ENCODE data around the gene MED28.
A peak's percentile ranks its signal among the peaks of the same experiment; 100 is the strongest.
"Not testable (repeated sequence)": the region's sequence is repeated elsewhere in the genome, so short reads cannot be mapped to it uniquely, and the experiment has no call there.

The MED28 gene

GRCh38 chr4:17614416-17615299, at the start of gene MED28:
Gene MED28 (plus strand): TSS chr4:17614641. CDS start chr4:17614655, 14 bp downstream.
- DNase-seq (ENCODE audit: low spot score) = peak; percentile 95

GRCh38 chr4:17565846-17566245, 48.6 kb upstream of the MED28 start:
- DNase-seq (ENCODE audit: low spot score) = no peak

DNA sequence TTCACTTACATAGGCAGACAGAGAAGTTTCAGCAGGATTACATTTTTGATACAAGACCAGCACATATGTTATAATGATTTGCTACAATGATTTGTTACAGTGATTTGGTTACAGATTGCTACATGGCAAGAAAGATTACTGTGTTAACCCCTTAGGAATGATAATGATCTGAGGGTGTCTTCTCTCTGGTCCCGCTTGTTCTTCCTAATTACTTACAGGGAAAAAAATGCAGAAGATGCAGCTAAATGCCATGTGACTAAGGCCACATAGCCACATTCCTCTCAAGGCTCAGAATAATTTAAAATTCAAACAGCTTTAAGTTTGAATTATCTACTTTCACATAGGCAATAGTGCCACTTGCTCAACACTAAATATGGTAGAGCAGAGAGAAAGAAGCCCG, 47.2 kb upstream of the MED28 start:
- DNase-seq (ENCODE audit: low spot score) = no peak

GRCh38 chr4:17574206-17574605, 40.2 kb upstream of the MED28 start:
- DNase-seq (ENCODE audit: low spot score) = no peak

GRCh38 chr4:17575177-17575576, 39.3 kb upstream of the MED28 start:
- not testable (repeated sequence) for DNase-seq (ENCODE audit: low spot score)

DNA sequence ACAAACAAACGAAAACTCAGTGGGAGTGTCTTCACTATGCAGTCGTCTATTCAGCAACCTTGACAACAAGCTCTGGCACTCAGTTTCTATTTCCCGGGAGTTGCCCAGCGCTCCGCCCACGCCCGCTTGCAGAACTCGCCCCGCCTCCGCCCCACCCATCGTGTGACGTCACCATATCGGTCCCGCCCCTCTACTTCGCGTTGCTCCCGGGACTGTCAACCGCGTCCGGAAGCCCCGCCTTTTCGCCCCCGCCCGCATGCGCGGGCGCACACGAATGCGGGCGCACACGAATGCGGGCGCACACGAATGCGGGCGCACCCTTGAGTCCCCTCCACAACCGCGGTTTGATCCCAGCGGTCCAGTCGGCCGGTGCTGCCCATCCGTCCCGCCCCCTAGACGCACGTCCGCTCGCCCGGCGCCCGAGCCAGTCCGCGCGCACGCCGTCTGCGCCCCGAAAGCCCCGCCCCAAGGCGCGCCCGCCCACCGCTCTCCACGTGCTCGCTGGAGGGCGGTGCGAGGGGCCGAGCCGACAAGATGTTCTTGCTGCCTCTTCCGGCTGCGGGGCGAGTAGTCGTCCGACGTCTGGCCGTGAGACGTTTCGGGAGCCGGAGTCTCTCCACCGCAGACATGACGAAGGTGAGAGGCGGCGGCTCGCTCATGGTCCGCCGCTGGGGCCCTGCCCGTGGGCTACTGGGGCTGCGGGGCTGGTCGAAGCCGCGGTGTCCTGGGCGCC, 37.3 kb upstream of the MED28 start, which contains the start of gene LAP3:
LAP3 (plus strand) TSS at position 267 of the 733 bp plus-strand sequence; CDS start at position 535, 268 bp downstream.
- peak; percentile 97 for DNase-seq (ENCODE audit: low spot score)

- DNase-seq (ENCODE audit: low spot score) = peak; percentile 13
These were observed 36.6 kb upstream of the MED28 start for GRCh38 chr4:17577665-17578481.

DNA sequence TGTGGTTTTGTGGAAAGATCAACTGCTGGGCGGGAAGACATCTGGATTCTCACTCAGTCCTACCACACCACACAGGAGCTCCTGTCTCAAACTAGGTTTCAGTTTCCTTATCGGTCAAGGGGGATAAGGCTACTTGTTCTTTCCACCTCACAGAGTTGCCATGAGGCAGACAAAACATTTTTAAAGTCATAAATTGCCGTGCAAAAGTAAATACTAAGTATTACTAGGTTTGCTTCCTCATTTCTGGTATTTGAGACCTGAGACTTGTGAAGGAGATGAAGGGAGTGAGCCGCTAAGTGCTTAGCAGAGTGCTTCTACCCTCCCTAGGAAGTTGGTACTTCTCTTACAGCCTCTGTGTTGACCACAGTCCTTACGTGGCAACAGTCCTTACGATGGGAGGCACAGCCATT, 36.0 kb upstream of the MED28 start:
- no peak for DNase-seq (ENCODE audit: low spot score)

GRCh38 chr4:17580969-17581368, 33.5 kb upstream of the MED28 start:
- no peak for DNase-seq (ENCODE audit: low spot score)

GRCh38 chr4:17583276-17583675, 31.2 kb upstream of the MED28 start:
- DNase-seq (ENCODE audit: low spot score) = no peak

DNA sequence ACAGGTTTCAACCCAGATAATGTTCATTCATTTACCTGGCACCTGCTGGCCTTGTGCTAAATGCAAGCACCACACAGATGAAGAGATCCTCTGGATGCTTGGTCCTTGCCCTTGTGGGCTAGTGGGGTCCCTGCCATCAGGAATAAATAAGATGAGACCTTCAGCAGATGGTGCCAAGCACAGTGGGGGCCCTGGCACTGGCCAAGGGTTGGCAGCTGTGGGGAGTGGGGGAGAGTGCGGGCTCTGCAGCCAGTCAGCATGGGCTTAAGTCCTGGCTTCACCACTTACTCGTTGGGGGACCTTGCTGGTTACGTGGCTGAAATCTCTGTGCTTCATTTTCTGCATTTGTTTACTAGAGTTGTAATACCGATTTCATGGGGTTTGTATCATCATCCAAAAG, 30.5 kb upstream of the MED28 start:
- no peak for DNase-seq (ENCODE audit: low spot score)

GRCh38 chr4:17584521-17585213, 29.8 kb upstream of the MED28 start:
- DNase-seq (ENCODE audit: low spot score) = no peak

DNA sequence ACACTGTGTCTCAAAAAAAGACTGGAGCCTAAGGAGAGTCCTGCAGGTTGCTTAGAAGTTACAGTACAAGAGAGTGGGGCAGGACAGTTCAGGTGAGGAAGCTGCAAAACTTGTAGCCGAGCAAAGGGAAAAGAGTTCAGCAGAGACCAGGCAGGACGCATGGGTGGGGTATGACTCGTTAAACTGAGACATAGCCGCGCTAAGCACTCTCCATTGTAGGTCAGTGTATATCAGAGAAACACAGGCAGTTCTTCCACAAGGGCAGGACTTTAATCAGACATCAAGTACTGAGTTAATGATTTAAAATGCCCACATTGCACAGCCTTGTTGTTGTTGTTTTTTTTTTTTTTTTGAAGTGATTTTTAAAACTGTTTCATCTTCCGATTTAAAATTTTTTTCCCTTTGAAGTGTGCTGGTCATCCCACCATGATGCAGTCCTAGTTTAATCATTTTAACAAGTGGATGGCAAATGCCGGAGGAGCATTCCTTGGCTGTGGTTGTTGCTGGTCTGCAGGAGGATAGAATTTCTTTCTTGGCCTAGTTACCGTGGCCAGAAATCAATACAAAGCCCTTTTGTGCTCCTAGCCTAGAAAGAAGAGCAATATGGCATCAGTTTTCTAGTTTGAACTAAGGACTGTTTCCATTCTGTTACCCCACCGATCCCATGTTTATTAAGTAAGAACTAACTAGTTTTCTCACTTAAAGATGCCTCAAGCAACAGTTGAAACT, 27.2 kb upstream of the MED28 start:
- DNase-seq (ENCODE audit: low spot score) = no peak

- DNase-seq (ENCODE audit: low spot score) = no peak
These were observed 25.1 kb upstream of the MED28 start for GRCh38 chr4:17589355-17589754.

- DNase-seq (ENCODE audit: low spot score) = no peak
These were observed 18.9 kb upstream of the MED28 start for GRCh38 chr4:17595471-17596005.

GRCh38 chr4:17597517-17597916, 16.9 kb upstream of the MED28 start:
- DNase-seq (ENCODE audit: low spot score) = no peak

DNA sequence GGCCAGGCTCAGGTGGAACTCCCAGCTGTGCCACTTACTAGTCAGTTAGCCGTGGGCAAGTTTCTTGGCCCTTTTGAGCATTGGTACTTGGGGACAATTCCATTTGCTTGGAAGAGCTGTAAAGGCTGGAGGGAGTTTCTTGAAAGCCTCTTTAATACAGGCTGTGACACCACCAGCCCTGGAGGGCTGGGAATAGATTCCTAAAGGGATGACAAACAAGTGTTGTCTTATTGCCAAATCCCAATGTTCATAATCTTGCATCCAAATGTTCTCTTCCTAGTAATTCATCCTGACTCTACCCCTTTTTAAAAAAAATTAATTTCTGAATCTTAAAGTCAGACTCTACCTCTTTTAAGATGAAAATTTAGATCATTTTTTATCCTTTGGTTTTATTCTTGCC, 14.6 kb upstream of the MED28 start:
- no peak for DNase-seq (ENCODE audit: low spot score)

DNA sequence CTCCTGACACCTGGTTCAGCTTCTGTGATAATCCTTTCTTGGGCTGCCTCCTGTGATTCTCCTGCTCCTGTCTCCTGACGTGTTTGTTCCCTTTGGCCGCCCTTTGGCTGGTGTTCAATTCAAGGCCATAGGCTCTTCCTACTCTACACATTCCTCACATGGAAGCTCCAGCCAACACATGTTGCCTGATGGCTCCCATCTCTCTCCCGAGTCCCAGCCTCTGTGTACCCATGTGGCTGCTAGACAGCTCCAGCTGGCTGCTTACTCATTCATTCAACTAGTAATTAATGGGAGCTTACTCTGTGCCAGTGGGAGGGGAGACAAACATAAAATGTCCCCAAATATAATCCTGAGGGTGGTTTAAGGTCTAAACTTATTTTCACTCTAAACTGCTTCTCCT, 9.2 kb upstream of the MED28 start:
- no peak for DNase-seq (ENCODE audit: low spot score)

GRCh38 chr4:17613761-17614415, 553 bp upstream of the MED28 start:
- peak; percentile 4 for DNase-seq (ENCODE audit: low spot score)

DNA sequence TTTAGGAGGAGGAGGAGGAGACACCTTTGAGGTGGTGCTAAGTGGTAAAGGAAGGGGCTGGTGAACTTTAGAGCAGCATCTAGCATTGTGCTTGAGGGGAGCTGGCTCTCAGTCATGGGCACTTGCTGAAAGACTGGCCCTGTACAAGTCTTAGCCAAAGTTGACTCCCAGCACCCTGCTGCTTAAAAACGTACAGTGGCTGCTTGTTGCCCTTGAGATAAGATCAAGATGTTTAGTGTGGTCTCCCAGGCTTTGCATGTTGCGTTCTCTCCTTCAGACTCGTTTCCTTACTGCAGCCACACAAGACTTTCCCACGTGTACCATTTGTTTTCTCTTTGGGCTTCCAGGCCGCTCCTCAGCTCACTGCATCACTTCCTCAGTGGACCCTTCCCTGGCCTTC, 1.8 kb downstream of the MED28 start:
- DNase-seq (ENCODE audit: low spot score) = no peak

All from CD4-positive, alpha-beta T cell treated with Interleukin-6 at 100 ng/mL for 8 hours (primary cell).